GM10266 (cell line): ENCODE data around the gene POC5.

Experiments
- DNase-seq: peaks from one replicate; pipeline ENCODE4 v3.0.0; 2012; ENCODE audit errors: extremely low spot score
- TF ChIP-seq, protein P1 (sequence below): IDR thresholded peaks from 2 replicates; pipeline ENCODE4 v1.5.1; 2012; ENCODE audit warnings: mild to moderate bottlenecking, low read depth; ENCODE audit not compliant: control insufficient read depth, insufficient read depth; ENCODE audit errors: missing control alignments

Gene POC5

DNA sequence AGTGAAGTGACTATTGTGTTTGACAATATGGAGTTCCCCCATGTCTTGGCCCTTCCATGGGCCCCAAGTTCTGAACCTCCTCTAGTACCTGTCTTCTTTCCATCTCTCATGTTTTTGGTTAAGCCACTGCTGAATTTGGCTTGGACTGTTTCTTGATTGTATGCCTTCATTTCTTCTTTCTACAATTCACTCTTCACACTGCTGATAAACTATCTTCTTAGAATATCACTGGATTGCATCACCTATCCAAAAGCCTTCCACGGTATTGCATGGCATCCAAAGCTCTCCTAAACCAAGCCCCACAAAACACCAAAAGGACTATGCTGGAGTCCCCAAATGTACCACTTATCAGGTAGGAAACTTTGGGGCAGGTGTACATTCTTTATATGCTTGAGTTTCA lies 4.3 kb upstream of the POC5 start:
- DNase-seq, result no peak
- TF ChIP-seq, protein P1, sequence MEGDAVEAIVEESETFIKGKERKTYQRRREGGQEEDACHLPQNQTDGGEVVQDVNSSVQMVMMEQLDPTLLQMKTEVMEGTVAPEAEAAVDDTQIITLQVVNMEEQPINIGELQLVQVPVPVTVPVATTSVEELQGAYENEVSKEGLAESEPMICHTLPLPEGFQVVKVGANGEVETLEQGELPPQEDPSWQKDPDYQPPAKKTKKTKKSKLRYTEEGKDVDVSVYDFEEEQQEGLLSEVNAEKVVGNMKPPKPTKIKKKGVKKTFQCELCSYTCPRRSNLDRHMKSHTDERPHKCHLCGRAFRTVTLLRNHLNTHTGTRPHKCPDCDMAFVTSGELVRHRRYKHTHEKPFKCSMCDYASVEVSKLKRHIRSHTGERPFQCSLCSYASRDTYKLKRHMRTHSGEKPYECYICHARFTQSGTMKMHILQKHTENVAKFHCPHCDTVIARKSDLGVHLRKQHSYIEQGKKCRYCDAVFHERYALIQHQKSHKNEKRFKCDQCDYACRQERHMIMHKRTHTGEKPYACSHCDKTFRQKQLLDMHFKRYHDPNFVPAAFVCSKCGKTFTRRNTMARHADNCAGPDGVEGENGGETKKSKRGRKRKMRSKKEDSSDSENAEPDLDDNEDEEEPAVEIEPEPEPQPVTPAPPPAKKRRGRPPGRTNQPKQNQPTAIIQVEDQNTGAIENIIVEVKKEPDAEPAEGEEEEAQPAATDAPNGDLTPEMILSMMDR, result no peak

DNA sequence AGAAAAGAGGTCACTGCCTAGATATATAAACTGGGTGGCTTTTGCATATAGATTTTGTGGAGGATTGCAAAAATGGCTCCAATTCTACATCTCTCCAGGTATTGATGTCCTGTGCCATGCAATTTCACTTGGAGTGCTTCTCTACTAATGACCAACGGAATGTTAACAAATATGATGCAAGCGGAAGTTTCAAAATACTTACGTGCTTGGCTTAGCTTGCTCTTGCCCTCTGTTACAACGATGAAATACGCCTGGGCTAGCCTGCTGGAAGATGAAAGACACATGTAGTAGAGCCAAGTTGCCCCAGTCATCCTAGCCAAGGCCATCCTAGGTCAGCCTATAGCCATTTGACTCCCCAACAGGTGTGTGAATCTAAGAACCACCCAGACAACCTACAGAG lies 3.6 kb upstream of the POC5 start:
- TF ChIP-seq, protein P1, result no peak
- no peak for DNase-seq

DNA sequence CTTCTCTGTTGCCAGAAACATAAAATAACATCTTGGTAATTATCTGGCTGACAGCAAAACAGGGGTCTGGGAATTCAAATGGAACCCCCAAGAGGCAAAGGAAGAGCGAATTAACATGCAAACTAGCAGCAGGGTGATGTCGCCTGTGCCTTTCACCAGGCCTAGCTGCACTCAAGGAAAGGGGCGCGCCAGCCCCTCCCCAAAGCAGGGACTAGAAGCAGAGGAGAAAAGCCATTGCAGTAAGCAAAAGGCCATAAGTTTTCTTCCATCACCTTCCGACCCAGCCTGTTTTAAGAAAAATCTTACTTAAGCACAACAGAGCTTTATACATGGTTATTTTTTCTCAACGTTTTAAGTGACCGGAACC lies 539 bp downstream of the POC5 start:
- TF ChIP-seq, protein P1, result no peak
- DNase-seq, result peak; percentile 8

DNA sequence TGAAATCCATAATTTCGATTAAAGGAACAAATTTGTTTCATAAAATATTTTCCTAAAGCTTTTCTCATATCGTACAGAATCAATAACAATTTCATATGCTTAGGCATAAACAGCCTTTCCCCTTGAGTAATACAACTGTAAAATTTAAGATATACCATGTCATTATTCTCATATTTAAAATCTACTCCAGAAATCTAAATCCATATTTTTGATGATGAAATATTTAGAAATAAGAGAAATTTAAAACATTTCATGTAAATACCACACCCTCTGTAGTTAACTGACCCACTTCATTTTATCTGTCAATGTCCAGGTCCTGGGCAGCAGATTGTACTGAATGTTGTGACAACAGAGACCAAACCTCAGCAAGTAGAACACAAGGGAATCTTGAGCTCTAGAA lies 5.1 kb downstream of the POC5 start:
- DNase-seq, result no peak
- TF ChIP-seq, protein P1, result no peak

DNA sequence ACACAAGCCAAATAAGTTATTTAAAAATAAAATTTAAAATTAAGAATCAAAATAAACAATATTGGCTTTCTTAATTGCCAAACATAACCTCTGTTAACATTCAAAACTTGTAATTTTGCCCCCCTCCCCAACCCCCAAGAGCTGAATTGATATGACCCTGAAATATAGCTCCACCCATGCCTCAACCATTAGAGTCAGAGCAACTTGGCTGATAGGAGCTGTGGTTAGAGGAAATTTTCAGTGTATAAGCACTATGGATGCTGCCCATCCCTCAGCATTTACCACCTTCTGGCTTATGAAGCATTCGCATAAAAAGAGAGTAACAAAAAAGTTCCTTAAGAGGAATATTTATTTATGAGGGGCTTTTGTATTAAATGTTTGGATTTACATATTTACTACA lies 6.1 kb downstream of the POC5 start:
- TF ChIP-seq, protein P1, result no peak
- no peak for DNase-seq

DNA sequence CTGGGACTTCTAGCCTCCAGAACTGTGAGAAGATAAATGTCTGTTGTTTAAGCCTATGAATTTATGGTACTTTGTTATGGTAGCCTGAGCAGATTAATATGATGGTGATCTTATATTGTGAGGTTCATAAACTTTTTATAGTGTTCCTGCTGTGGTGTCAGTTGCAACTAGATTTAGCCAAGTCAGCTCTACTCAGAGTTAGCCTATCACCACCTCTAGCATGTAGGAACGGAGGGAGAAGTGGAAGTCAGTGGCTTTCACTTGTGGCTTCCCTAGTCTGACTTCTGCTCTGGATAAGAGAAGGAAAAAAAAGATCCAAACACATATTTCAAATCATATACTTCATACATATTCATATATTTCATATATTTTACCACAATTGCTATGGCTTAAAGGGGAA lies 6.6 kb downstream of the POC5 start:
- TF ChIP-seq, protein P1, result no peak
- DNase-seq, result no peak

DNA sequence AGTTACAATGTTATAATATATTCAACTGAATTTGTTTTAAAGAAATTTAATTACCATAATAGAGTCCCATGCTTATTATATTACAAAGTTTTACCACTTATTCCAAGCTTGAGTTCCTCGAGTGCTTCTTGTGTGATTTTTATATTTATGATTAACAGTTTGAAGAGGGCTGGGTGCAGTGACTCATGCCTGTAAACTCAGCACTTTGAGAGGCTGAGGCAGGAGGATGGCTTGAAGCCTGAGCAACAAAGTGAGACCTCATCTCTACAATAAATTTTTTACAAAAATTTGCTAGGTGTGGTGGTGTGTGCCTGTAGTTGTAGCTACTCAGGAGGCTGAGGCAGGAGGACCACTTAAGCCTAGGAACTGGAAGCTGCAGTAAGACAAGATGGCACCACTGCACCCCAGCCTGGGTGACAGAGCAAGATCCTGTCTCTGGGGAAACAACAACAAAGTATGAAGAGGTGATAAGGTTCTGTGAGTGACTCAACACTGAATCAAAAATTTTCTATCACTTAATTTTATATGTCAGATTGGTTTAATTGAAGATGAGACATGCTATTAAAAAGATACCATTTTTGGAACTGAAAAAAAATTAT lies 9.2 kb downstream of the POC5 start:
- DNase-seq, result no peak
- TF ChIP-seq, protein P1, result no peak
